Caco-2 (cell line): ENCODE results near the gene CLEC2A. TPM values are rescaled to one million over a fixed set of nuclear protein-coding genes. Genes with fewer than 3 reads are reported as not detected.

ENCODE experiments used
- BruUV-seq: library from RNA; stranded (reverse); fragments of 400-500 nt; replicated peaks from 2 replicates; lab custom pipeline; 2021; lab: Mats Ljungman, UMichigan
- CTCF ChIA-PET: fragments of 300-600 bp; sonication (Branson Sonifier 250); formaldehyde crosslinking; loops from one replicate; lab custom pipeline; 2022; ENCODE audit warnings: antibody characterized with exemption; lab: Charles Lee
- POLR2A ChIA-PET: fragments of 300-600 bp; sonication (Branson Sonifier 250); formaldehyde crosslinking; loops from one replicate; lab custom pipeline; 2022; ENCODE audit warnings: antibody characterized with exemption; lab: Charles Lee
- DNase-seq, 2 experiments: peaks; one replicate each; pipeline versions ENCODE4 v3.0.0 to v3.0.0-alpha.2; 2020 to 2022
- H3K27me3 ChIP-seq: replicated peaks from 2 replicates; pipeline ENCODE4 v1.6.0; 2011; ENCODE audit warnings: low read length; ENCODE audit not compliant: control insufficient read depth, insufficient read depth
- H3K36me3 ChIP-seq: 2 replicates; pipeline ENCODE4 v1.5.1; 2011; ENCODE audit warnings: low read length; ENCODE audit not compliant: control insufficient read depth, insufficient read depth
- H3K4me1 ChIP-seq: fragments of 250-450 bp; sonication (Bioruptor Pico); 2 replicates; pipeline ENCODE4 v1.5.1; 2020; ENCODE audit warnings: mild to moderate bottlenecking
- H3K4me3 ChIP-seq: 2 replicates; pipeline ENCODE4 v1.5.1; 2011; ENCODE audit warnings: low read depth, mild to moderate bottlenecking, control low read depth, low read length
- H3K9me3 ChIP-seq: fragments of 250-450 bp; sonication (Bioruptor Pico); 2 replicates; pipeline ENCODE4 v1.5.1; 2020; ENCODE audit warnings: mild to moderate bottlenecking, moderate library complexity
- H3K27ac Mint-ChIP-seq: one replicate; pipeline ENCODE4 v1.8.0; 2022; ENCODE audit warnings: mixed read lengths; ENCODE audit not compliant: unreplicated experiment
- H3K27me3 Mint-ChIP-seq: one replicate; pipeline ENCODE4 v1.8.0; 2022; ENCODE audit warnings: mixed read lengths; ENCODE audit not compliant: insufficient read depth, unreplicated experiment
- H3K36me3 Mint-ChIP-seq: one replicate; pipeline ENCODE4 v1.8.0; 2022; ENCODE audit warnings: mild to moderate bottlenecking, mixed read lengths; ENCODE audit not compliant: insufficient read depth, unreplicated experiment
- H3K4me1 Mint-ChIP-seq: one replicate; pipeline ENCODE4 v1.8.0; 2022; ENCODE audit warnings: low read depth, mixed read lengths; ENCODE audit not compliant: unreplicated experiment
- H3K4me3 Mint-ChIP-seq: one replicate; pipeline ENCODE4 v1.8.0; 2022; ENCODE audit warnings: mild to moderate bottlenecking, moderate library complexity, mixed read lengths; ENCODE audit not compliant: unreplicated experiment
- H3K9me3 Mint-ChIP-seq: one replicate; pipeline ENCODE4 v1.8.0; 2022; ENCODE audit warnings: mixed read lengths; ENCODE audit not compliant: unreplicated experiment
- CTCF ChIP-seq, 2 experiments: fragments of 200-600 bp in 1 of 2; IDR thresholded peaks; 1 replicate in 1 of 2; 2 replicates in 1 of 2; pipeline versions ENCODE4 v1.5.1 to v1.8.0; 2011 to 2022; ENCODE audit warnings: antibody characterized with exemption in 1 of 2, control low read depth in 1 of 2, inconsistent platforms in 1 of 2, low read depth in 1 of 2, low read length in 1 of 2, mild to moderate bottlenecking in 1 of 2, moderate library complexity in 1 of 2; ENCODE audit not compliant: insufficient read depth in 1 of 2, severe bottlenecking in 1 of 2, unreplicated experiment in 1 of 2
- intact Hi-C: fragments of 100-400 bp; cut with micrococcal nuclease; formaldehyde crosslinking; loops from one replicate; pipeline ENCODE4 v1.10.0; 2022; ENCODE audit not compliant: unreplicated experiment
- total RNA-seq: library from RNA; stranded (reverse); gene quantifications from 2 replicates; pipeline ENCODE4 v1.2.3, GENCODE V29; 2022

The CLEC2A gene
- total RNA-seq, 1 experiment from 2014 or later: not detected

- no peak for TF ChIP-seq CTCF (IDR thresholded peaks at IDR 0.05; ENCODE audit: insufficient read depth in 1 of 2, low read depth in 1 of 2, low read length in 1 of 2, severe bottlenecking in 1 of 2, unreplicated experiment in 1 of 2)
- no peak for DNase-seq
- Mint-ChIP-seq H3K9me3 (peaks cover 18% of the 10 kb centered on the region), H3K4me1 (no peaks in the 10 kb centered on the region), H3K4me3 (no peak overlapping the region), H3K36me3 (no peaks in the 10 kb centered on the region), H3K27ac (no peak overlapping the region), H3K27me3 (peaks cover 6% of the 10 kb centered on the region)
- intact Hi-C loops: no loop called here
- POLR2A ChIA-PET: no interaction called here
- no TSS peak for BruUV-seq
- no peaks in the 10 kb centered on the region for H3K36me3 ChIP-seq
- H3K9me3 ChIP-seq: peaks cover 6% of the 10 kb centered on the region; the same call in 1 of the 2 replicates
- no peak overlapping the region for H3K4me3 ChIP-seq
- H3K27me3 ChIP-seq: no peaks in the 10 kb centered on the region
- no peaks in the 10 kb centered on the region for H3K4me1 ChIP-seq
- CTCF ChIA-PET: no interaction called here
Observed at GRCh38 chr12:9900930-9901329, 31.2 kb downstream of the CLEC2A start.

- TF ChIP-seq CTCF (IDR thresholded peaks at IDR 0.05; ENCODE audit: insufficient read depth in 1 of 2, low read depth in 1 of 2, low read length in 1 of 2, severe bottlenecking in 1 of 2, unreplicated experiment in 1 of 2): no peak
- H3K4me1 ChIP-seq: no peaks in the 10 kb centered on the region
- H3K27me3 ChIP-seq: no peaks in the 10 kb centered on the region
- no peaks in the 10 kb centered on the region for H3K36me3 ChIP-seq
- intact Hi-C loops: no loop called here
- Mint-ChIP-seq H3K4me3 (no peak overlapping the region), H3K27me3 (peaks cover 6% of the 10 kb centered on the region), H3K9me3 (peaks cover 18% of the 10 kb centered on the region), H3K4me1 (no peaks in the 10 kb centered on the region), H3K27ac (no peak overlapping the region), H3K36me3 (no peaks in the 10 kb centered on the region)
- ChIA-PET CTCF (no interaction called here), POLR2A (no interaction called here)
- no TSS peak for BruUV-seq
- no peak for DNase-seq
- H3K9me3 ChIP-seq: peaks cover 6% of the 10 kb centered on the region; the same call in 1 of the 2 replicates
- H3K4me3 ChIP-seq: no peak overlapping the region
Observed at GRCh38 chr12:9899209-9899608, 33.0 kb downstream of the CLEC2A start.

- H3K27me3 ChIP-seq: no peaks in the 10 kb centered on the region
- H3K36me3 ChIP-seq: no peaks in the 10 kb centered on the region
- H3K9me3 ChIP-seq: peaks cover 6% of the 10 kb centered on the region; the same call in 1 of the 2 replicates
- no TSS peak for BruUV-seq
- Mint-ChIP-seq H3K27me3 (peaks cover 16% of the 10 kb centered on the region), H3K4me3 (no peak overlapping the region), H3K27ac (no peak overlapping the region), H3K36me3 (no peaks in the 10 kb centered on the region), H3K4me1 (no peaks in the 10 kb centered on the region), H3K9me3 (peaks cover 8% of the 10 kb centered on the region)
- H3K4me3 ChIP-seq: no peak overlapping the region
- POLR2A ChIA-PET: no interaction called here
- intact Hi-C loops: no loop called here
- H3K4me1 ChIP-seq: no peaks in the 10 kb centered on the region
- TF ChIP-seq CTCF (IDR thresholded peaks at IDR 0.05; ENCODE audit: insufficient read depth in 1 of 2, low read depth in 1 of 2, low read length in 1 of 2, severe bottlenecking in 1 of 2, unreplicated experiment in 1 of 2): no peak
- no peak for DNase-seq
- CTCF ChIA-PET: no interaction called here
Observed at GRCh38 chr12:9897535-9897934, 34.6 kb downstream of the CLEC2A start.
